ENCODE data around the gene VASN. TPM values are rescaled to one million over a fixed set of nuclear protein-coding genes. Genes with fewer than 3 reads are reported as not detected.
A peak's percentile ranks its signal among the peaks of the same experiment; 100 is the strongest.

VASN gene
- total and polyA plus RNA-seq, 9 of the 15 experiments (the other 6 are each of a cell fraction or from before 2014, with no cell fraction given) = 0.01 to 2.5 (median 0.41) TPM; not detected in 1

- TF ChIP-seq PCBP2 (IDR thresholded peaks at IDR 0.05; ENCODE audit: low read depth, low read length, poor library complexity, severe bottlenecking) = no peak
- peak; percentile 61 for TF ChIP-seq PCBP1 (IDR thresholded peaks at IDR 0.05; ENCODE audit: low read depth, low read length, poor library complexity, severe bottlenecking)
- TF ChIP-seq PATZ1 (CRISPR knock-in tag; IDR thresholded peaks at IDR 0.05; ENCODE audit: borderline replicate concordance) = no peak
- no peak for TF ChIP-seq FOS (IDR thresholded peaks at IDR 0.05; ENCODE audit: extremely low read depth, insufficient read length)
- TF ChIP-seq RERE (CRISPR knock-in tag; IDR thresholded peaks at IDR 0.05; ENCODE audit: borderline replicate concordance) = no peak
- TF ChIP-seq RBM22 (IDR thresholded peaks at IDR 0.05; ENCODE audit: low read depth, low read length, poor library complexity, severe bottlenecking) = peak; percentile 65
- TF ChIP-seq GABPB2 (CRISPR knock-in tag; conservative IDR thresholded peaks at IDR 0.05) = no peak
- TF ChIP-seq ZBTB26 (CRISPR knock-in tag; IDR thresholded peaks at IDR 0.05) = no peak
- no peak for TF ChIP-seq ZNF655 (CRISPR knock-in tag; IDR thresholded peaks at IDR 0.05)
- peak; percentile 94 for TF ChIP-seq POLR2G (IDR thresholded peaks at IDR 0.05; ENCODE audit: low read depth, low read length)
- TF ChIP-seq POLR2AphosphoS2 (IDR thresholded peaks at IDR 0.05; ENCODE audit: low read length) = peak; percentile 95; the same call in 1 of the 2 replicates
- TF ChIP-seq FIP1L1 (IDR thresholded peaks at IDR 0.05; ENCODE audit: low read depth, low read length, poor library complexity, severe bottlenecking) = peak; percentile 51
- no peak for TF ChIP-seq MYBL2 (IDR thresholded peaks at IDR 0.05; ENCODE audit: low read depth)
- TF ChIP-seq MYBL2 (CRISPR knock-in tag; IDR thresholded peaks at IDR 0.05; ENCODE audit: borderline replicate concordance) = no peak
- TF ChIP-seq MEF2A (IDR thresholded peaks at IDR 0.05; ENCODE audit: control insufficient read depth, low read depth, low read length) = no peak
- TF ChIP-seq DDX20 (tag; IDR thresholded peaks at IDR 0.05; ENCODE audit: low read depth) = no peak
These were observed 20.6 kb upstream of the VASN start, which contains the start of gene PAM16 (continued) for GRCh38 chr16:4350787-4351659.

All from K562 (cell line).